ENCODE measurements around the gene RAP2B. TPM values are rescaled to one million over a fixed set of nuclear protein-coding genes. Genes with fewer than 3 reads are reported as not detected.
A peak's percentile ranks its signal among the peaks of the same experiment; 100 is the strongest.

Gene RAP2B
- total RNA-seq, 1 donor from 2014 or later: 19.1 TPM

DNA sequence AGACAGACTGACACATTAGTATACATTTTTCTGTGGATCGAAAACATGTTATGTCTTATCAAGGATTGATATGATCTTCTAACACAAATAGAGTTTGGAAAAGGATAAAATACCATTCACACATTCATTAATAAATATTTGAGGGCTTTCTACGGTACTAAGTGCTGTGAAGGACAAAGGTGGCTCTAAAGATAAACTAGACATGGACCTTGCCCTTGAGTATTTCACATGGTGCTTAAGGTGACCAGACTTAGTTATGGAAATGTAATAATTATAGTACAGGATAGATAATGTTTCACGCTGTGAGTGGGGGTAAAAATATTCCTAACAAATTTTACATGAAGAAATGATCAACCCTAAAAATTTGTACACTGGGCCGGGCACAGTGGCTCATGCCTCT, 3.8 kb upstream of the RAP2B start:
- Histone ChIP-seq H3K36me3 (no peaks in the 10 kb centered on the region), H3K4me1 (no peaks in the 10 kb centered on the region), H3K4me3 (no peak overlapping the region), H3K9me3 (no peaks in the 10 kb centered on the region), H3K27ac (no peak overlapping the region), H3K27me3 (ENCODE audit: low read depth) (no peaks in the 10 kb centered on the region)
- intact Hi-C loops (cut with DNase I): no loop called here
- ATAC-seq (no peak), DNase-seq (no peak)
- TF ChIP-seq CTCF (IDR thresholded peaks at IDR 0.05): no peak

- DNase-seq (no peak), ATAC-seq (no peak)
- no peak overlapping the region for H3K4me3 ChIP-seq
- no peak for TF ChIP-seq CTCF (IDR thresholded peaks at IDR 0.05)
- intact Hi-C loops (cut with DNase I): no loop called here
- H3K27me3 ChIP-seq (ENCODE audit: low read depth): no peaks in the 10 kb centered on the region
- no peaks in the 10 kb centered on the region for H3K9me3 ChIP-seq
- no peak overlapping the region for H3K27ac ChIP-seq
- H3K4me1 ChIP-seq: peaks cover 1% of the 10 kb centered on the region
- H3K36me3 ChIP-seq: no peaks in the 10 kb centered on the region
These were observed 2.9 kb upstream of the RAP2B start for GRCh38 chr3:153158961-153159735.

DNA sequence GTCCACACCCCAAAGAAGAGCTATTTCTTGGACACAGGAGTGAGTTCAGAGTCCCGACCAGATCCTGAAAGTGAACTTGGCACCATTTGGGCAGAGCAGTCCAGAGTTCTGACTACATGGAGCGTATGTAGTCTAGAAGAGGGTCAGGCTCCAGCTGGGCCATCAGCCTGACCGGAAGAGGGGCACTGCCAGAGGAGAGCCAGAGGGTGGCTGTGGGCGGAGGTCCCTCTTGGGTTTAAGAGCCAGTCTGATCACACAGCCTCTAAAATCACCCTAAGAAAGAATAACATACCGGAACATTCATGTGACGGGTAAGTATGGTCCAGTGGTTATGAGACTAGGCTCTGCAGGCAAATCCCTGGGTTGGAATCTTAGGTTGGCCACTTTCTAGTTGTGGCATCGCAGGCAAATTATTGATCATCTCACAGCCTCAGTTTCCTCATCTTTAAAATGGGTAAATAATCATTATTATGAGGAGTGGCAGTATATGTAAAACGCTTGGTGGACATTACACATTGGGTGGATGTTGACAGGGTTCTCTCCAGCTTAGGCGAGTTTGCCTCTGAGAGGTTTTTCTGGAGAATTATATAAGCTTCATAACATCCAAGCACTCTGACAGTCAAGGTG, 2.1 kb upstream of the RAP2B start:
- H3K4me3 ChIP-seq: peak overlapping the region; percentile 89
- DNase-seq (no peak), ATAC-seq (no peak)
- H3K27me3 ChIP-seq (ENCODE audit: low read depth): no peaks in the 10 kb centered on the region
- H3K9me3 ChIP-seq: no peaks in the 10 kb centered on the region
- intact Hi-C loops (cut with DNase I): no loop called here
- no peaks in the 10 kb centered on the region for H3K36me3 ChIP-seq
- peaks cover 9% of the 10 kb centered on the region for H3K4me1 ChIP-seq
- no peak for TF ChIP-seq CTCF (IDR thresholded peaks at IDR 0.05)
- H3K27ac ChIP-seq: peak overlapping the region; percentile 96

- Histone ChIP-seq H3K36me3 (no peaks in the 10 kb centered on the region), H3K4me3 (peak overlapping the region; percentile 89), H3K9me3 (no peaks in the 10 kb centered on the region), H3K27me3 (ENCODE audit: low read depth) (no peaks in the 10 kb centered on the region), H3K27ac (peak overlapping the region; percentile 96), H3K4me1 (peaks cover 16% of the 10 kb centered on the region)
- no peak for TF ChIP-seq CTCF (IDR thresholded peaks at IDR 0.05)
- ATAC-seq: peak; percentile 55 to 58
- intact Hi-C loops (cut with DNase I): no loop called here
- DNase-seq: peak; percentile 86
These were observed 1.4 kb upstream of the RAP2B start for GRCh38 chr3:153160451-153161137.

- Histone ChIP-seq H3K4me1 (peaks cover 22% of the 10 kb centered on the region), H3K36me3 (no peaks in the 10 kb centered on the region), H3K4me3 (peak overlapping the region; percentile 89), H3K9me3 (no peaks in the 10 kb centered on the region), H3K27me3 (ENCODE audit: low read depth) (no peaks in the 10 kb centered on the region), H3K27ac (peak overlapping the region; percentile 96)
- intact Hi-C loops (cut with DNase I): no loop called here
- peak; percentile 91 to 93 for ATAC-seq
- peak; percentile 95 for DNase-seq
- TF ChIP-seq CTCF (IDR thresholded peaks at IDR 0.05): no peak
These were observed 800 bp upstream of the RAP2B start for GRCh38 chr3:153161138-153161713.
